NCI-H748 treated with DMSO at 0.1 percent for 48 hours (cell line): ENCODE measurements around the gene CNTN5.

Experiments used
- DNase-seq: peaks from one replicate; lab custom pipeline; 2025; lab: John Stamatoyannopoulos, UW

Gene CNTN5

GRCh38 chr11:99630629-99631028, 609.9 kb downstream of the CNTN5 start:
- DNase-seq = no peak

- DNase-seq = no peak
These were observed 610.9 kb downstream of the CNTN5 start for GRCh38 chr11:99631618-99632017.

GRCh38 chr11:99632969-99633368, 612.2 kb downstream of the CNTN5 start:
- DNase-seq = no peak

- DNase-seq = no peak
These were observed 613.8 kb downstream of the CNTN5 start for GRCh38 chr11:99634581-99634980.

DNA sequence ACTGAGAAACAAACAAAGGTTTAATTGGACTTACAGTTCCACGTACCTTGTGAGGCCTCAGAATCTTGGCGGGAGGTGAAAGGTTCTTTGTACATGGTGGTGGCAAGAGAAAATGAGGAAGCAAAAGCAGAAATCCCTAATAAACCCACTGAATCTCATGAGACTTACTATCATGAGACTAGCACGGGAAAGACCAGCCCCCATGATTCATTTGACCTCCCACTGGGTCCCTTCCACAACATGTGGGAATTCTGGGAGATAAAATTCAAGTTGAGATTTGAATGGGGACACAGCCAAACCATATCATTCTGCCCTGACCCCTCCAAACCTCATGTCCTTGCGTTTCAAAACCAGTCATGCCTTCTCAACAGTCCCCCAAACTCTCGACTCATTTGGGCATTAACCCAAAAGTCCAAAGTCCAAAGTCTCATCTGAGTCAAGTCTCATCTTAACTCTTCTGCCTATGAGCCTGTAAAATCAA, 617.4 kb downstream of the CNTN5 start:
- no peak for DNase-seq

GRCh38 chr11:99640671-99641070, 619.9 kb downstream of the CNTN5 start:
- DNase-seq = no peak

DNA sequence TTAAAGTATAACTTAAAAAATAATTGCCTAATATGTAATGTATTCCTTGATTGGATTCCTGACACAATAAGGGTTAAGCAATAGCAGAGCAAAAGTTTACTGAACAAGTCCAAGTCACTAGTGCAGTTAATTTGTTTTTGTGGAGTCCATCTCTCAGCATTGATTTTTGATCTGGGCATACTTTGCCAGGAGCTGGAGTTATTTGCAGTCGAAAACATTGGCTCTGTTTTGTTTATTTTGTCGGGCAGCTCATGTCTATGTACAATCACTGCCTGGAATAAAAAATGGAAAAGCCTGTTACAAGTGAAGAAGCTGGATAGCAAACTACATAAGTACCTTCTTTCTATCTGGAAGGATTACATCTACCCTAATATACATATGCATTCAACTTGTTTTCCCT, 625.2 kb downstream of the CNTN5 start:
- no peak for DNase-seq

DNA sequence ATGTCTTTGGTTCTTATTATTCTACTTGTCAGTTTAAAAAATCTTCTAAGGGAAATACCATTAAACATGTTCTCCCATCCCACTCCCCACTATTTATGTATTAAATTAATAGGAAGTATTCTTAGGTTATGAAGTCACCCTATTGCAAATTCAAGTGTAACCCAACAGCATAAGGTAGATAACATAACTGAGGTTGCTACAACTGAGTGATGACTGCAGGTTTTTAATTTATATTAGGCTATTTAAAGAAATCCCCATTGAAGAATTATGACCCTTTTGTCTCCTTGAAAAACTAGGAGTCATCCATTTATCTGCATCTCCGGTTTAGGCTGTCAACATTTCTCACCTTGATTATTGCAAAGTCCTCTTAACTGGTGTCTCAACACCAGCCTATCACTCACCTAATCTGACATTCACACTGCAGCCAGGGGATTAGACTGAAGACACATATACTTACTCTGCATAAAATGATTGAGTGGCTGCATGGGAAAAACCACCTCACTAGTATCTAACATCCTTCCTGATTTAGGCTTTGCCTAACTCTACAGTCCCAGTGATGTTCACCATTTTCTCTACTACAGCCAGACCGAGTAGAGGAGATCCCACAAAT, 649.4 kb downstream of the CNTN5 start:
- DNase-seq = no peak

GRCh38 chr11:99671808-99672409, 651.2 kb downstream of the CNTN5 start:
- no peak for DNase-seq

- DNase-seq = no peak
These were observed 655.5 kb downstream of the CNTN5 start for GRCh38 chr11:99676292-99676691.

GRCh38 chr11:99682171-99682570, 661.4 kb downstream of the CNTN5 start:
- DNase-seq = no peak

DNA sequence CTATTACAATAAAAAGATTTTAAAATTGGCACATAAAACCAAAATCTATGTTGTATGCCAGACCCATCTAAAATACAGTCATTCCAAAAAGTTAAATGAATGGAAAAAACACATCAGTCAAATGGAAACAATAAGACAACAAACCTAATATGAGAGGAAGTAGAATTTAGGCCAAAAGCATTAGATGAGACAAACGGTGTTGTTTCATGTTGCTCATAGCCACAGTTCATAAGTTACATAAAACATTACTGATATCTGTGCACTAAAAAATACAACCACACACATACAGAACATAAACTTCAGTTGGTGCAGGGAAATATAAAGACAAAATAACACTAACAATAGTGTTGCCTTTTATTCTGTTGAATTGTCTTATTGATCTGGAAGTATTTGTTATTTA, 661.9 kb downstream of the CNTN5 start:
- no peak for DNase-seq

GRCh38 chr11:99683933-99684332, 663.2 kb downstream of the CNTN5 start:
- DNase-seq = no peak

- no peak for DNase-seq
These were observed 666.1 kb downstream of the CNTN5 start for GRCh38 chr11:99686838-99687237.

DNA sequence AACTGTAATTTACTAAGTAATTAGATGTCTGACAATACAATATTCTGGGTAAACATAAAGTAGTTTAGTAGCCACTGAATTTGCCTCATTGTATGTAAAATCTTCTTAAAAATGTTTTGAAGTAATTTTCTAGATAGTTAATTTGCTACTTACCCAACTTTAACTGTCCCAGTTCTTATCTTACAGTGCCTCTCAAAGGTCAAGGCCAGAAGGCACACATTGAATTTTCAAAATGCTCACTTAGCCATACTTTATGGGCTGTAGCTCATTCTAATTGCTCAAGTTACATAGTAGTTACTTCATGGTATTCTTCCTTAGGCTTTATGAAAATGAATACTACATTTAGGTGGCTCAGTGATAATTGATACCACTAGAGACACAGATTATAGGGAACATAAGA, 666.6 kb downstream of the CNTN5 start:
- no peak for DNase-seq

GRCh38 chr11:99693941-99694492, 673.3 kb downstream of the CNTN5 start:
- DNase-seq = no peak

GRCh38 chr11:99695106-99695505, 674.4 kb downstream of the CNTN5 start:
- DNase-seq = no peak

DNA sequence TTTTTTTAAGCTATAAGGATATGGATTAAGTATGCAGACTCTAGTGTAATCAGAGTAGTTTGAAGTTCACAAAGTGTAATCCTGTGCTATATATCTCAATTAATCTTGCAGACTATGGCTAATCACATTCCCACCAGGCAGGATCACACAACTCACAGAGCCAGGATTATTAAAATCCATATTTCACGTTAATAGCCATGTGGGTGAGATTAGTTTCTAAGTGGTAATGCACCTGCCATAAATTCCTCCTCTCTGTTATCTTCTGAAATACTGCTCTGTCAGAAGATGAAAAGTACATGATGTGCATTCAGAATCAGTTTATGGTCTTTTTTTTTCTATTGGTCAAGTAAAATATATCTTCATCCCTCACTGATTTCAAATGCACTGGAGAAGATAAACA, 686.1 kb downstream of the CNTN5 start:
- DNase-seq = no peak

DNA sequence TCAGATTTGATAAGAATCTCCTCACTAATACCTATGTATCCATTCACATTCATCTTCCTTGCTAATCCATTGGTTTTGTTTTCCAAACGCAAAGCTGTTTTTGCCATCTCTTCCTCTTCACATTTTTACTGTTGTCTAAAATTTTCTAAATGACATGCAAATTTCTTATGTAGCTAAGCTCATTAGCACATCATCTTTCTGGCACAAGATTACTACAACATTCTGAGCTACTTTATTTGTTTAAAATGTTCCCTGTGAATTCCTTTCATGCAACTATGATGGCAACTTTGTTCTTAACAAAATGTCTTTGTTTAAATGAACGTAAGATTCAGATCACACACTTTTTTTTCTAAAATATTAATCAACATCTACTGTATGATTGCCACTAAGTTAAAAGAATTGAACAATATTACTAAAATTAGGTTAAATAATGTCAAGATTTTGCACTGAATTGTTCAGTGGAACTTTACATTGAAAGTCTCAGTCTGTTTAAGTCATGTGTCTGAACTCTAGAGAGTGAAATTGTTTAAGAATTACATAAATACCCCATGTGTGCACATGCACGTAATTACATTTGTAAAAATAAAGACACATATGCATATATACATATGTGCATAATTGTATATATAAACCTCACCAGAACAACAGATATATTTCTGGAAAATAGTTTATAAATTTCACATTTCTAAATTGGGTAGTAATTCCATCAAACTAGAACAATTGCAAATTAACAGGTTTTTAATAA, 688.4 kb downstream of the CNTN5 start:
- DNase-seq = no peak

DNA sequence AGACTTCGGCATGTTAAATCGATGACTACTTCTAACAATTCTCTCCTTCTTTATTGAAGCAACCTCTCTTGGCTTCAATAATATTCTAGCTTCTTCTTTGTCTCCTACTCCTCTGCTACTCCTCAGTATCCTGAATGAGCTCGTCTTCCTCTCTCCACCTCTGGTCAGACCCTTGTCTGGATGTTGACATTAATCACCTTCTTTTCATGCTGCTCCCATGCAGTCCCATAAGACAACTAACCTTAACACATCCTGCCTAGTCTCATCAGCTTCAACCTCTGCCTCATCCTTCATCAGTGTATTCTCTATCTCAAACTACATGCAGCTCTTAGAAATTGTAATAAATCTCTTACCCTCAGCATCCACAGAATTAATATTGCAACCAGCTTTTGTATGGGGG, 695.6 kb downstream of the CNTN5 start:
- DNase-seq = no peak

- DNase-seq = no peak
These were observed 697.5 kb downstream of the CNTN5 start for GRCh38 chr11:99718291-99718690.

DNA sequence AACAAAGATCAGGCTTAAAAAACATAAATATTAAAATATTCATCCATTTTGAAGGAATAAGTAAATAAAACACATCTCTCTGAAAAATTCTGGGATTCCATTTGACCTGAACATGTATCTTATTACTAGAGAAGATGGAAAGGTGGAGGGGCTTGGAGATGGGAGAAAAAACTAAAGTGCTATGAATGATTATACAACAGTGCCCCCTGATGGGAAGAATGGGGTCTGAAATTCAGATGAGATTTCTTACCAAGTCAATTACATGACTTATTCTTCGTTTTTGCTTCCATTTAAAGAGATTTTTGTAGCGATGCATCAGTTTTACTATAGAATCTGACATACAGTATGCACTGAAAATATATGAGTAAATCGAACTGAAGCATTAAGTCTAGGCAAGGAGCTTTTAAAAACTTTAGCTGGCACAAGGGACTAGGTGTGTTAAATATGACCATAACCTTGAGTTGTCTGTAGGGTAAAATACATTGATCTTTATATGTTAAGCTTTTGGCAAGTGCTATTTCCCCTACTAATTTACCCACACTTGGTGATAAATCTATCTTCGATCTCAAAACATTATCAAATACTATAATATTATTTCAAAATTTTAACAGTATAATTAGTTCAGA, 718.8 kb downstream of the CNTN5 start:
- DNase-seq = peak; percentile 6

- no peak for DNase-seq
These were observed 721.8 kb downstream of the CNTN5 start for GRCh38 chr11:99742501-99742900.
